HG03064 (cell line): ENCODE data around the gene LRRTM2.

ENCODE experiments used
- ATAC-seq: cut with Tn5 transposase; IDR thresholded peaks from one replicate; pipeline ENCODE4 v1.9.1; 2021; ENCODE audit warnings: low read depth; ENCODE audit not compliant: unreplicated experiment

The LRRTM2 gene

GRCh38 chr5:138884094-138884493 lies 9.0 kb upstream of the LRRTM2 start:
- ATAC-seq = no peak

- no peak for ATAC-seq
These were observed 8.1 kb upstream of the LRRTM2 start for GRCh38 chr5:138883211-138883610.

DNA sequence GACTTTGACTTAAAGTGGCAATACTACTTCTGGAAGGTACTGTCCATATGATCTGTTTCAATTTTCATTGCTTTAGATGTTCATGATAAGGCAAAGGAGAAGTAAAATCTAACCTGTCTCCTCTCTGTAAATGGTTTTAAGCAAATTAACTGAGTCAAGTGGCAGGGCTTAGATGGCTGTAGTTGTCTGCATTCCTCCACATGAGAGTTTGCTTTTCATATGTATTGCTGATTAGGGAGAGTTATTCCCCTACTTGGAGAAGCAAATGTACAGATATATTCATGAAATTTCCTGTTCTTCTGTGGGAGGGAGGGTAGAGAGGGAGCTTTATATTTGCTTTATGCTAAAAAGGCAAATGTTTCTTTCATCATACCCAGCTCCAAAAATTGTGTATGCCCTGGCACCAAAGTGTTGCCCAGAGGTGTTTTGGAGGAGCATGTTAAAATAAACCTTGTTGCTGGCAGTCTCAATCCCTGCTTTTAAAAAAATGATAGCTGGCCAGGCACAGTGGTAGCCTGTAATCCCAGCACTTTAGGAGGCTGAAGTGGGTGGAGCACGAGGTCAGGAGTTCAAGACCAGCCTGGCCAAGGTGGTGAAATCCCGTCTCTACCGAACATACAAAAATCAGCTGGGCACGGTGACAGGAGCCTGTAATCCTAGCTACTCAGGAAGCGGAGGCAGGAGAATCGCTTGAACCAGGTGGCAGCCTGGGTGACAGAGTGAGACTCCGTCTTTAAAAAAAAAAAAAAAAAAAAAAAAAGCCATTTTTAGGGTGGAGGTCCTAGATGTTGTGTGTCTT lies 3.5 kb upstream of the LRRTM2 start:
- ATAC-seq = no peak

DNA sequence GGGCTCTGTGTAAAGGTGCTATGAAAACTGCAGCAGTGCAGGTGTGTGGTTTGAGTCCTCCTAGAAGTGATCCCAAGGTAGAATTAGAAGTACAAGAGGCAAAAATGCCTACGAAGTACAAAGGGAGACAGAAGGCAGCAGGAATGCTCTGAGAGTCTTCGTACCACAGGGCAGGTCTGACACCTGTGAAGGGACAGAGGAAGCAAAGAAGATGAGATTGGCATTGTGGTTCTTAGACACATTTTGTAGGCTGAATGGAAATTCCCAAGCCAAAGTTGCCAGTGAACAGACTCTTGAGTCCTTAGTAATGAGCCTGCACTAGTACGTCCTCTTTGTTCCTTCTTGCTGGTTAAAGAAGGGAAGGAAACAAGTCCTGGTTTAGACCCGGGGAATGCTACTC lies 1.7 kb upstream of the LRRTM2 start:
- no peak for ATAC-seq

DNA sequence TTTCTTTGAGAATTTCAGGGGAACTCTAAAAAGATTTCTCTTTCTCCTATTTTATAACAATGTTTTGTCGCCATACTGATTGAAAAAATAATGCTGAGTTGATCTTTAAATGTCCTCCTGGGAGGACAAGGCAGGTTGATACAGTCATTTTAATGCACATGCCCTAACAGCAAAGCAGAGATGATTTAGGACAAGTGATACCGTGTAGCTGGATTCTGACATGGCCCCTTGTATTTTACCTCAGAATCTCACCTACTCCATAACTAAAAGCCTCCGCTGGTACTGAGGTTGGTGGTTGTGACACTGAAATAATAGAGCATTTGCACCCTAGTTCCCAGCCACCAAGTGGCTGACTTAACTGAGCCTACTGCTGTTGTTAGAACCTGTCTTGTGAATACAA lies 811 bp upstream of the LRRTM2 start:
- no peak for ATAC-seq

GRCh38 chr5:138875552-138875875 lies 379 bp upstream of the LRRTM2 start:
- ATAC-seq = no peak

GRCh38 chr5:138874241-138874640 lies 894 bp downstream of the LRRTM2 start:
- no peak for ATAC-seq

DNA sequence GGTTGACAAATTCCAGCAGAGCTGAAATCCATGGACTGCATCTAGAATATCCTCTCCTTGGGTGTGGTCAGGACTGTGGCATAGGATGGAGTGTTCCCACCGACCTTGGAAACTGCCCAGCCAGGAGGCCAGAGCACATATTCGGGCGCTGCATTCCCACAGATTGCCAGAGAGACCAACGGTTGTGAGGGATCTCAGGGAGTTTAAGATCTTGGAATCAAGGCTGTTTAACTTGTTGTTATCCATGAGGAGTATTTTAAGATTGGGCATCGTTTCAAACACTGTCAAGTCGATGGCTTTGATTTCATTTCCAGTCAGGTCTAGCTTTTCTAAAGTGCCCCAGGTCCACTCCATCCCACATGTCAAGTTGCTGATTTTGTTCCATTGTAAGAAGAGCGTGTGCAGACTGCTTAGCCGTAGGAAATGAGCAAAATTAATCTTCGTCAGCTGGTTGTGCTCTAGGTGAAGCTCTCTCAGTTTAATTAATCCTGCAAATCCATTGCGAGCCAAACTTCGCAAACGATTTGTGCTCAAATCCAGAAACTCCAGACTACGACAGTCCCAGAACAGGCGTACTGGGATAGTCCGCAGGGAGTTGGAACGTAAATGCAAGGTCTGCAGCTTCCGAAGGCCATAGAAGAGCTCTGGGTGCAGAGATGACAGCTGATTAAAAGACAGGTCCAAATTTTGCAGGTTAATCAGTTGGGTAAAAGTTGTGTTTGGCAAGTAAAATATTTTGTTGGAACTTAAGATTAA lies 1.5 kb downstream of the LRRTM2 start:
- no peak for ATAC-seq

DNA sequence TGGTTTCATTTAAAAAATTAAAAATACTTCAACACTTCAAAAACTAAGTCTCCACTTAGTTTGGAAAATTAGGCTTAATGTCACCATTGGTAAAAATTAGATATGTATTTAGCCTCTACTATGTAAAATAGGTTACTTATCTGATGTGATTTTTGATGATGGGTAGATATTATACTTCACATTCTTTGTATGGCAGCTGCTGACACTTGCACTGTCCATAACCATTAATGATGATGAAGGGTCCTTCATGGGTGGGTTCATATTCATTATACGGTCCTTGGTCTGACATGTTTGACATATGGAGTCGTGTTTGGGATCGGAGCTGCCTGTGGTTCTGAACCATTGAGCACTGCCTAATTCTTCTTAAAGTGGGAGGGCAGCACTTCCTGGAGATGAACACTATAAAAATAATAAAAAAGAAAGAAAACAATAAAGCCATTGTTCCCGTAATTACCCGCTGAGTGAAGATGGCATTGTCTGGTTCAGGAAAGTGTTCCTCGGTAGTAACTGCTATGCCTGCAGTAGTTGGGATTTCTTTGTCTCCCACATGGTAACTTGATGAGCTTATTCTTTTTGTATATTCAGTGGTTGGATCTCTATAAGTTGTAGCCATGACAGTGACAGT lies 2.2 kb downstream of the LRRTM2 start:
- no peak for ATAC-seq

- ATAC-seq = no peak
These were observed 4.5 kb downstream of the LRRTM2 start for GRCh38 chr5:138870611-138871010.

GRCh38 chr5:138869763-138870500 lies 5.2 kb downstream of the LRRTM2 start:
- no peak for ATAC-seq

DNA sequence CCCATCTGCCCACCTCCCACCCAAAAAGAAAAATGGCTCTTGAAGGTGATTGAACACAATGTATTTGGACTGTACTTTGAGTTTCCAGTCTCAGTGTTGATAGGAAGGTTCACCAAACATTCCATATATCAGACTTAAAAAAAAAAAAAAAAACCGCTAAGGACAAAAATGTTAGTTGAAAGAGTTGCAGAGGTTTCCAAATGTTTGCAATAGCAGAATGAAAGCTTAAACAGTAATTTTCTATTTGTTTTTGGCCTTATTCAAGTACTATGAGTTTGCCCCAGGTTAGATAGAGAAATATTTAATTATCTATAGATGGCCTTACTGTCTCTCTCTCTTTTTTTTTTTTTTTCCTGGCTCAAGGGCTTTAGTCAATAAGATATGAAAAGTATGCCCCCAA lies 6.1 kb downstream of the LRRTM2 start:
- no peak for ATAC-seq

GRCh38 chr5:138867011-138867410 lies 8.1 kb downstream of the LRRTM2 start:
- ATAC-seq = no peak

DNA sequence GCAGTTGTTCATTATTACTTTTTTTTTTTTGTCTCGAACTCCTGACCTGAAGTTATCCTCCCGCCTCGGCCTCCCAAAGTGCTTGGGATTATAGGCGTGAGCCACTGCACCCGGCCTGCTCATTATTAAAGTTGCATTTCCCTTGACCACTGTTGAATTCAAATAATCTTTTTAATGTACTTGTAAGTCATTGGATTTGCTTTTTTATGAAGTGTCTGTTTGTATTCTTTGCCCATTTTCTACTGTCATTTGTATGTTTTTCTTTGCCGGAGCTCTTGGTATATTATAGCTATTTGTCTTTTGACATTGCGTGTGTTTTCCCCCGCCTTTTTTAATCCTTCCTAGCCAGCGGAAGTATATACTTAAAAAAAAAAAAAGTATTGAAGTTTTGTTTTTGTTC lies 22.0 kb downstream of the LRRTM2 start:
- ATAC-seq = no peak

DNA sequence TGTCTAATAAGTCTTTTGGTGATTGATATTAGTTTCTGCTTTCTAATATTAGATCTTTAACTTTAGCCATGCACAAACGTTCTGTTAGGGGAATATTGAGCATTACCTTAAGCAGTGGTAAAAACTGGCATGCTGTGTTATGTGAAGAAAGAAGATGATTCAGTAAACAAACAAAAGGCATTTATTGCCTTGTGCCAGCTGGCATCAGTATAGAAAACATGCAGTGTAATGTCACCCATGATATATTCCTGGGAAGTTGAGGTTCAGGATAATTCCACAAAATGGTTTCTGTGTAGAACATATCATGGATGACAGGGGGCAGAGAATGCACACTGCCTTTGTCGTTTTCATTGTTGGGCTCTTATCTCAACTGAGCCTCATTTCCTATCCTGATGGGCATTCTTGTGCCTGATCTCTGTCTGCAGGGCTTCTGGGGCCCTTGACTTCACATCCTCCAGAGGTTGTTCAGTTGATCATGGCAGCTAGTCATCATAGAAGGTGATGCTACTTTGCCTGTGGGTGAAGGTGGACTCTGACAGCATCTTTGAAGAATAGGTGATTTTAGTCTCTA lies 24.2 kb downstream of the LRRTM2 start:
- no peak for ATAC-seq

DNA sequence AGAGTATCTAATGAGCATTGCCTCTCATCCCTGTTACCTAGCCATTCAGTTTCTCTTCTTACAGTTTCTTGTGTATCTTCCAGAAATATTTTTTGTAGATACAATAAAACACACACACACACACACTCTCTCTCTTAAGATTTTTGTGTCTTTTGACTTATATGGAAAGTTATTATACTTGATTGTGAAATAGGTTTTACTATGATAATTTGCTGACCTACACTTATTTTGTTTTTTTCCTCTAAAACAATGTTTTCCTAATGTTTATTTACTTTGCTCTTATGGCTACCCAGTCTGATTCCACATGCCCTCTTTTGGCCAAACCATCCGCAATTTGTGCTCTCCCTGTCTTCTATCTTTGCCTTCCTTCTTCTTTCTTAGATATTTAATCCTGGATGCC lies 25.3 kb downstream of the LRRTM2 start:
- no peak for ATAC-seq

DNA sequence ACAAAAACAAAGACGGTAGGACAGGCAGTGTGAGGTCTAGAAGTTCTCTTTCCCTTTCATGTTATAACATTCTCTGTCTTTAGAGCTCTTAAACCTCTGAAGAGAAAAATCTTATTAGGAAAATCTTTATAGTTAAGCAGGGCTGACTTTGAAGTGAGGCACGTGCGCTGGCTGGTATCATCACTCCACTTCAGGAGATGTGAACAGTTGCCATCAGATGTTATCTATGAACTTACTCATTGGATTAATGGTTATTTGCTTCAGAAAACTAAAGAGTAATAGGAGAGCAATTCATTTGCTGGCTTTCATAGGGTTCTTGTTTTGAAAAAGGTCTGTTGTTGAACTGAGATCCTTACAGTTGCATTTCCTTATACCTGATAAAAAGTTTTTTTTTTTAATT lies 25.7 kb downstream of the LRRTM2 start:
- no peak for ATAC-seq

- ATAC-seq = no peak
These were observed 30.2 kb downstream of the LRRTM2 start for GRCh38 chr5:138844812-138845513.

DNA sequence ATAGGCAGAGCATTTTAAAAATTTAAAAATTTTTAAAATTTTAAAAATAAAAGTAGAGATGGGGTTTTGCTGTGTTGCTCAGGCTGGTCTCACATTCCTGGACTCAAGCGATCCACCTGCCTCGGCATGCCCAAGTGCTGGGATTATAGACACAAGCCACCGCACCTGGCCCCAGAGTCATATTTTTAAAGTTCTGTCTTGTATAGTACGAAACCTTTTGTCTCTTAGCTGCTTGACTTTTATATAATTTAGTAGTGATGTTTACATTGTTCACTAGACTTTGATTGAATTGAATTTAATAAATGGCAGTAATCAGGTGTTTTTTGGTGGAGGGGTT lies 31.0 kb downstream of the LRRTM2 start:
- ATAC-seq = no peak
